Medulla oblongata (tissue), 1 donor: ENCODE measurements around the gene ATG4B.
"Not testable (repeated sequence)": the region's sequence is repeated elsewhere in the genome, so short reads cannot be mapped to it uniquely, and the experiment has no call there.

ENCODE experiments used
- DNase-seq: peaks from one replicate; pipeline ENCODE4 v3.0.0-alpha.2; 2015; ENCODE audit errors: extremely low spot score

Gene ATG4B

GRCh38 chr2:241640165-241640795 is 2.8 kb downstream of the ATG4B start:
- DNase-seq, result no peak

- no peak for DNase-seq
These were observed 4.1 kb downstream of the ATG4B start for GRCh38 chr2:241641631-241642030.

- DNase-seq, result no peak
These were observed 7.8 kb downstream of the ATG4B start for GRCh38 chr2:241645056-241645914.

DNA sequence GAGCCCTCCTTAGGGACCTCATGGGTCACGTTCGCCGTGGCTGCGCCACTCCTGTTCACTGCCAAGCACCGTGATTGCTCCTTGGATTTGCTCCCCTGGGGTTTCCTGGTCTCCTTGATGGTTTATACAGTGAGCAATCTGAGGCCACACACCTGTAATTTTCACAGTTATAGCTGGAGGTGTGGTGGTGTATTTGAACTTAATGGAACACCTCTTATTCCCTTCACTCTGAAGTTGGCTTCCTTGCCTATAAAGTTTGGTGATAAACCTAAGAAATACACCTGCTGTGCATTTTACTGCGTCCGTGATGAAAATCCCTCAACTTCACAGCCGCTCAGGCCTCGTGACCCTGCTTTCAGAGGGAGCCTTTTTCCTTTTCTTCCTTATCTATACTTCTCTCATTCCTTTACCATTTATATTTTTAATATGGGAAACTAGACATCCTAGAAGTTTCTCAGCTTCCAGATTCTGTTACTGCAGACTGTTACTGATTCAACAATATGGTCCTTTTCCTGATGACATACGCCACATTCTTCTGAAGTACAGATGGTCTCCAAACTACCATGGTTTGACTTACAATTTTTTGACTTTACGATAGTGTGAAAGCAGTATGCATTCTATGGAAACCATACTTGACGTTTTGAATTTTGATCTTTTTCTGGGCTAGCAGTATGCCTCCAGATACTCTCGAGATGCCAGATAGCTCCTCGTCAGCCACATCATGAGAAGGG is 8.6 kb downstream of the ATG4B start:
- no peak for DNase-seq

GRCh38 chr2:241648453-241648852 is 11.0 kb downstream of the ATG4B start:
- no peak for DNase-seq

DNA sequence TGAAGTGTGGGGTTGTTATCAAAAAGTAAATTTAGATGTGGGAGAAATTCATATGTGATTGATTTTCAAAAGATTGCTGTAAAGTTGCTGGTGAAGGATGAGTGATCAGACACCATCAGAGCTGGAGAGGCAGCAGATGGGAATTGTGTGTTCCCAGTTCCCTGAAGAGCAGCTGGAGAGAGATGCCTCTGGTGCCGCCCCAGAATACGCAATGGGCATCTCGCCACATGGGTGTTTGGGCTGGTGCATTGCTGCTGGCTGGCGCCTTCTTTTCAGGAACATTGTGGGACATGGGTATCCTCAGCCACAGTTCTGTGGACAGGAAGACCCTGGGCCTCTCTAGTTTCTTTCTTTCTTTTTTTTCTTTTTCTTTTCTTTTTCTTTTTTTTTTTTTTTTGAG is 11.9 kb downstream of the ATG4B start:
- DNase-seq, result no peak

DNA sequence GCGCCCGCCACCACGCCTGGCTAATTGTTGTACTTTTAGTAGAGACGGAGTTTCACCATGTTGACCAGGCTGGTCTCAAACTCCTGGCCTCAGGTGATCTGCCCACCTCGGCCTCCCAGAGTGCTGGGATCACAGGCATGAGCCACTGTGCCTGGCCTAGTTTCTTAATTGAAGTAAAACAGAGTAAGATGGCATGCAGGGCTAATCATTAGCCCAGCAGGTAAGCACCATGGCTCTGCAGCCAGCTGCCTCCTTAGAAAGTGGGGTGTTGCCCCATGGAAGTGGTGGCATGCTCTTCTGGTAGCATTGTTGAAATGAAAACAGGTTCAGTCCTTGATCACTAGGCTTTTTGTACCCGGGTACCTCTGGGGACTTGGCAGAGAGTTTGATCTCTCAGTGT is 12.4 kb downstream of the ATG4B start:
- no peak for DNase-seq

DNA sequence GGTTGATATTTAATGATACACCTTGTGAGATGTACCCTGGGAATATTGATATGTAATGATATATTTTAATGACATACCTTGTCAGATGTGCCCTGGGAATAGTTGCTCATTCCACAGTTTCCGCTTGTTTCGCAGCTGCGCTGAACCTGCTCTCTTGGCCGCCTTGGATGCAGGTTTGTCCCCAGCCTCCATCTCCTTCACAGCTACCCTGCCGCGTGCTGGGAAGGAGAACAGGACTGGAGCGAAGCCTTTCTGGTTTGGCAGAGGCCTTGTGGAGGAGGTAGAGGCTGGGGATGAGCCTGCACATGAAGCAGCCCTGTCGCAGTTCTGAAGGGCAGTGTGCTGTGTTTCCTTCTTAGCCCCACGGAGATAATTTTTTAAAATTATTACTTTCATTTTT is 14.6 kb downstream of the ATG4B start:
- DNase-seq, result no peak

DNA sequence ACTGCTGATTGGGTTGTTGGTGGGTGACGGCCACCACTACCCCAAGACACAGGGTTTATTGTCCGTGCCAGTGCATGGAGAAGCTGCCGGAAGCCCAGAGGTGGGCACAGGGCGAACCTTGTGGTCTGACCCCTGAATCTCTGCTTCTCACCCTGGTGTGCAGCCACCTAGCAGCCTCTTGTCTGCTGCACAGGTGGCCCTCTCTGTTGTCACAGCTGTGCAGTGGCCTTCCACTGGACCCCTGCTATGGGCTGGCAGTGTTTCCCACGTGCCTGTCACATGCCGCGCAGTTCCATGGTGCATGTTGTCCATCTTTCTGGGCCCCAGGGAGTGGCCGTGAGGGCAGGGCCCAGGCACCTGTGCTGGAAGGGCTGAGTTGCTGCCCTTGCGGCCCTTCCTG is 15.2 kb downstream of the ATG4B start:
- no peak for DNase-seq

DNA sequence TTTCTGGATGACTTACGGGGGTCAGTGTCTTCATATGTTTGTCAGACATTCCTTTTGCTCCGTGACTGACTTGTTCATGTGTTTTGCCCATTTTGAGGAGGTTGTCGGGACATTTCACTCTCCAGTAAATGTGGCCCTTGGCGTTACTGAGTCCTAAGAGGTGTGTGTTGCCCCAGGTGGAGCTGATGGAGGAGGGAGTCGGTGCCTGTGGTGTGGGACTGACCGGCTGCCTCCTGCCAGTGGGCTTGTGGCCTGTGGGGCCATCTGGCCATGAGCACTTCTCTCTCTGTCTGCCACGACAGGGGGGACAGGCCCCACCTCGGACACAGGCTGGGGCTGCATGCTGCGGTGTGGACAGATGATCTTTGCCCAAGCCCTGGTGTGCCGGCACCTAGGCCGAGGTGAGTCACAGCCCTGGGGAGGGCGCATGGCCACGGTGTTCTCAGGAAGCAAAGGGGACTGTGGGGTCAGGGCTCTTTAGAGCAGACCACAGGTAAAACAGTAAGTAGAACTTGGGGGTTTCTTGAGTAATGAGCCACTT is 15.8 kb downstream of the ATG4B start:
- DNase-seq, result no peak

DNA sequence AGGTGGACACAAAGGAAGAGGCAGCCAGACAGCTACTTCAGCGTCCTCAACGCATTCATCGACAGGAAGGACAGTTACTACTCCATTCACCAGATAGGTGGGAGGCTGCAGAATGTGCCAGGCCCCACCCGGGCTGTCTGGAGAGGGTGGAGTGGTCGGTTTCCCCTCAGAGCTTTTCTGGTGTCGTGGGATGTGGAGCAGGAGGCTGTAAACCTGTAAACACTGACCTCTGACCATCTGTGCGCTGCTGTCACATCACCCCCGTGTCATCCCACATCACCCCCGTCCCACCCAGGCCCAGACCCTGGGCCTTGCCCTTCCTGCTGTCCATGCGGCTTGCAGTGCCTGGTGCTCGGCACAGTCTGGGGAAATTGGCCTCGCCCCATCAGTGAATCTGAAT is 17.1 kb downstream of the ATG4B start:
- DNase-seq, result no peak

GRCh38 chr2:241655516-241656189 is 18.2 kb downstream of the ATG4B start:
- no peak for DNase-seq

GRCh38 chr2:241656190-241656741 is 18.8 kb downstream of the ATG4B start:
- DNase-seq, result no peak

DNA sequence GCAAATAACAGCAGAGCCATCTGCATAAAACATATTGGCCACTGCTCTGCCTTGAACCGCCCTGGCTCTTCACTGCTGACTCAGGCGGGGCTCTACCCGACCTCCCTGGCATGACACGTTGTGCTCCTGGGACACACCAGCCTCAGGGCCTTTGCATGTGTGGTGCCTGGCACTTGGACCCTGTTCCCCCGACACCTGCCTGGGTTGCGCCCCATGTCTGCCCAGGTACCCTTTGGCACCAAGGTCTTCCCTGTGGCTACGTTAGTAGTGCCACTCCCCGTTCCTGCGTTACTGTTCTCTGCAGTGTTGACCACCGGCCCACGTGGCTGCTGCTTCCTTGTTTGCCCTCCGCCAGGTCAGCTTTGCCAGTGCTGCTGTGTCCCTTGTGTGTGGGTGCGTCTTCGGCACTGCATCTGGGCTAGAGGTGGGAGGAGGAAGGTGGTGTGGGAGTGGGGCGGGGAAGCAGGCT is 20.3 kb downstream of the ATG4B start:
- DNase-seq, result no peak

DNA sequence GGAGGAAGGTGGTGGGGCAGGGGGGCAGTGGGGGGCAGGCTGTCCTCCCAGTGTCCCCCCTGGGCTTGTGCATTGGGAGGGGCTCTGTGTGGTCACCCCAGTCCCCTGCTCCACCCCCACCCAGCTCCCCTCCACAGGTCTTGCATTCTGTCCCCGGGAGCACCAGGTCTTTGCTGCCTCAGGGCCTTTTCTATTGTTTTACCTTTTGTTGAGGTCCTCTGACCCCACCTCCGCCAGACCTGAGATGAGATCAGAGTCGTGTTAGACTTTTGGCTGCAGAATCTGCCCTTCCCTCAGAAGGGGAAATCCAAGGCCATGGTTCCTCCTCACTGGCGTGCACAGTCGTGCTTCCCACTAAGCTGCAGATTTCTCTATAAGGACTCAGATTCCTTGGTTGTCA is 20.8 kb downstream of the ATG4B start:
- no peak for DNase-seq

DNA sequence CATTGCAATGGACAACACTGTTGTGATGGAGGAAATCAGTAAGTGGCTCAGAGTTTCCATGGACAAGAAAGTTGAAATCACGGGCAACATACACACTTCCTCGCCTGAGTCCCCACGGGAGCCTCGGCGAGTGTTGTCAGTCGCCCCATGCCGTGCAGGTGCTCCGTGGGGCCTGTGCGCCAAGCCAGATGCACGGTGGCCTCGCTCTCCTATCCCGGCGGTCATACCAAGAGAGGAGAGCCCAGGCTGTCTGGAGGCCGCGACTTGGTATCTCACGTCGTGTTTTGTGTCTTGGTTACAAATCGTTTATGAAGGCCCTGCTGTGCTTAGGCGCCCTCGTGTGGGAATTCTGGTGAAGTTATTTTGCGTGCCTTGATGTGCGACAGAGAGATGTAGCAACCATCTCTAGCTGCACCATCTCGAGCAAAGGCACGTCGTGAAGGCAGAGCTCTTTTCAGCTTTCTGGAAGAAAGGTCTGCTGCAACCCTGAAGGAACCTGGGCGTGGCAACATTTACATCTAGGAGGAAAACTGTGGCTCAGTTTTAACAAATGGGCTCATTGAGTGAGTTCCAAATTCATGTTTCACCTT is 21.8 kb downstream of the ATG4B start:
- peak; percentile 82 for DNase-seq

GRCh38 chr2:241660593-241661213 is 23.2 kb downstream of the ATG4B start:
- no peak for DNase-seq

DNA sequence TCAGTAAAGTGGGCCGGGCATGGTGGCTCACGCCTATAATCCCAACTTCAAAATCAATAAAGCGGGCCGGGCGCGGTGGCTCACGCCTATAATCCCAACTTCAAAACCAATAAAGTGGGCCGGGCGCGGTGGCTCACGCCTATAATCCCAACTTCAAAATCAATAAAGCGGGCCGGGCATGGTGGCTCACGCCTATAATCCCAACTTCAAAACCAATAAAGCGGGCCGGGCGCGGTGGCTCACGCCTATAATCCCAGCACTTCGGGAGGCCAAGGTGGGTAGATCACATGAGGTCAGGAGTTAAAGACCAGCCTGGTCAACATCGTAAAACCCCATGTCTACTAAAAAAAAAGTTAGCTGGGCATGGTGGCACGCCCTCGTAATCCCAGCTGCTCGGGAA is 25.2 kb downstream of the ATG4B start:
- DNase-seq, result not testable (repeated sequence)

- no peak for DNase-seq
These were observed 28.4 kb downstream of the ATG4B start for GRCh38 chr2:241665731-241666440.
